ENCODE data around the gene GRXCR2. TPM values are rescaled to one million over a fixed set of nuclear protein-coding genes. Genes with fewer than 3 reads are reported as not detected.
"Not testable (repeated sequence)": the region's sequence is repeated elsewhere in the genome, so short reads cannot be mapped to it uniquely, and the experiment has no call there.

Gene GRXCR2
- total RNA-seq, 1 donor from 2014 or later: not detected

- H3K9me3 Mint-ChIP-seq: no peaks in the 10 kb centered on the region
- no peaks in the 10 kb centered on the region for H3K36me3 Mint-ChIP-seq (ENCODE audit: low read depth)
- CTCF ChIA-PET: no interaction called here
- TF ChIP-seq CTCF (IDR thresholded peaks at IDR 0.05): no peak
- no peak overlapping the region for H3K4me3 Mint-ChIP-seq
- POLR2A ChIA-PET: no interaction called here
- intact Hi-C loops (cut with micrococcal nuclease): no loop called here
- ATAC-seq (ENCODE audit: low read depth): no peak
- H3K4me1 Mint-ChIP-seq: no peaks in the 10 kb centered on the region
- no peak overlapping the region for H3K27ac Mint-ChIP-seq
- H3K27me3 Mint-ChIP-seq: peaks cover 10% of the 10 kb centered on the region
- DNase-seq: no peak
Measured at GRCh38 chr5:145867806-145868205, 5.0 kb downstream of the GRXCR2 start.

DNA sequence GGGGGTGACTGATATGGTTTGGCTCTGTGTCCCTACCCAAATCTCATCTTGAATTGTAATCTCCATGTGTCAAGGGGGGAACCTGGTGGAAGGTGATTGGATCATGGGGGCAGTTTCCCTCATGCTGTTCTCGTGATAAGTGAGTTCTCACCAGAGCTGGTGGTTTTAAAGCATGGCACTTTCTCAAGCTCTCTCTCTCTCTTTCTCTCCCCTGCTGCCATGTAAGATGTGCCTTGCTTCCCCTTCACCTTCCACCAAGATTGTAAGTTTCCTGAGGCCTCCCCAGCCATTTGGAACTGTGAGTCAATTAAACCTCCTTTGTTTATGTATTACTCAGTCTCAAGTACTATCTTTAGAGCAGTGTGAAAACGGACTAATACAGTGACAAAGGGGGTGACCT lies 8.4 kb downstream of the GRXCR2 start:
- POLR2A ChIA-PET; H3K27ac Mint-ChIP-seq; CTCF ChIA-PET; ATAC-seq (ENCODE audit: low read depth); DNase-seq; H3K9me3 Mint-ChIP-seq; H3K36me3 Mint-ChIP-seq (ENCODE audit: low read depth); H3K4me1 Mint-ChIP-seq; intact Hi-C loops (cut with micrococcal nuclease); H3K4me3 Mint-ChIP-seq: not testable (repeated sequence)
- H3K27me3 Mint-ChIP-seq: peaks cover 11% of the 10 kb centered on the region

- Mint-ChIP-seq H3K9me3 (no peaks in the 10 kb centered on the region), H3K27ac (no peak overlapping the region)
- CTCF ChIA-PET: no interaction called here
Measured at GRCh38 chr5:145863003-145863402, 9.8 kb downstream of the GRXCR2 start.

DNA sequence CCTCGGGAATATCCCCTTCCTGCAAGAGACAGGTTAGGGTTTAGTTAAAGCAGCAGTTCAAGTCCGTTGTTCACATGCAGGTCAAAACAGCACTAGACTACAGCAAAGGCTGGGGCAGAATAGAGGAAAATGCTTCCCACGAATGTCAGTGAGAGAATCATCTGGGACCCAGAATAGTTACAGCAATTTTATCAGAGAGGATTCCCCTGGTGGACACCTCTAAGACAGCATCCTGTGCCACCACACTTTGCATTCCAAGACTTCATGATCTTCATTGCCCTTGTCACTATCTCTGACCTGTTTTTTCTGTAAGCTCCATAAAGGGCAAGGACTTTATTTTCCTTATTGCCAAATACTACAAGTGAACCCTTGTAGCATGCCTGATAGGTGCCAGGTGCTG lies 12.9 kb downstream of the GRXCR2 start:
- POLR2A ChIA-PET: no interaction called here
- intact Hi-C loops (cut with micrococcal nuclease): no loop called here
- CTCF ChIA-PET: no interaction called here
- Mint-ChIP-seq H3K27me3 (peaks cover 13% of the 10 kb centered on the region), H3K36me3 (ENCODE audit: low read depth) (no peaks in the 10 kb centered on the region), H3K4me3 (no peak overlapping the region), H3K27ac (no peak overlapping the region), H3K4me1 (peaks cover 4% of the 10 kb centered on the region), H3K9me3 (no peaks in the 10 kb centered on the region)
- no peak for DNase-seq
- no peak for TF ChIP-seq CTCF (IDR thresholded peaks at IDR 0.05)
- no peak for ATAC-seq (ENCODE audit: low read depth)

More at GRCh38 chr5:145863003-145863402, 9.8 kb downstream of the GRXCR2 start:
- H3K36me3 Mint-ChIP-seq (ENCODE audit: low read depth): no peaks in the 10 kb centered on the region
- TF ChIP-seq CTCF (IDR thresholded peaks at IDR 0.05): no peak
- DNase-seq (no peak), ATAC-seq (ENCODE audit: low read depth) (no peak)
- no peaks in the 10 kb centered on the region for H3K4me1 Mint-ChIP-seq
- POLR2A ChIA-PET: no interaction called here
- intact Hi-C loops (cut with micrococcal nuclease): no loop called here
- H3K4me3 Mint-ChIP-seq: no peak overlapping the region
- peaks cover 11% of the 10 kb centered on the region for H3K27me3 Mint-ChIP-seq

DNA sequence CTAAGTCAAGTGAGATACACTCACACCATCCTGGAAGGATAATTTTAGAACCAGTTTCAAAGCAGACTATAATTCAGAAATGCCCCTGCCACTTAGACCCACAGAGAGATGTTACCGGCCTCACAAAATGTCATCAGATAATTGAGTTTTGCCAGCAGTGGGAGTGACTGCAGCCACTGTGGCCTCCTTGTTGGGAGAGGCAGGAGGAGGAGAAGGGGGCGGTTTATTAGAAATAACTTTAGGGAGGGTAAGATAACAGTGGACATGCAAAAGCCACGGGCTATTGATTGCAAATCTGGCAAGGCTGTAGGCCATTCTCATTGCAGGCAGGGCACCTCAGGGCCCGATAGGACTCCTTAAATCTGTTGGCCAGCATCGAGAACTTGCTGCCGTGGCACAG lies 13.4 kb downstream of the GRXCR2 start:
- Mint-ChIP-seq H3K9me3 (no peaks in the 10 kb centered on the region), H3K36me3 (ENCODE audit: low read depth) (no peaks in the 10 kb centered on the region), H3K4me3 (no peak overlapping the region), H3K27ac (no peak overlapping the region), H3K27me3 (peaks cover 10% of the 10 kb centered on the region), H3K4me1 (peaks cover 4% of the 10 kb centered on the region)
- no peak for ATAC-seq (ENCODE audit: low read depth)
- POLR2A ChIA-PET: no interaction called here
- TF ChIP-seq CTCF (IDR thresholded peaks at IDR 0.05): no peak
- no peak for DNase-seq
- CTCF ChIA-PET: no interaction called here
- intact Hi-C loops (cut with micrococcal nuclease): no loop called here

GRCh38 chr5:145858959-145859358 lies 13.9 kb downstream of the GRXCR2 start:
- Mint-ChIP-seq H3K4me3 (no peak overlapping the region), H3K27me3 (peaks cover 11% of the 10 kb centered on the region), H3K27ac (no peak overlapping the region), H3K9me3 (no peaks in the 10 kb centered on the region), H3K4me1 (peaks cover 4% of the 10 kb centered on the region), H3K36me3 (ENCODE audit: low read depth) (no peaks in the 10 kb centered on the region)
- CTCF ChIA-PET: no interaction called here
- no peak for TF ChIP-seq CTCF (IDR thresholded peaks at IDR 0.05)
- DNase-seq (no peak), ATAC-seq (ENCODE audit: low read depth) (no peak)
- intact Hi-C loops (cut with micrococcal nuclease): no loop called here
- POLR2A ChIA-PET: no interaction called here

Data from activated B cell treated with CpG ODN at 0.5 μM for 24 hours (primary cell).